HCT116 (cell line): Measurements from ENCODE around the gene HUS1B. TPM values are rescaled to one million over a fixed set of nuclear protein-coding genes. Genes with fewer than 3 reads are reported as not detected.

Experiments used
- ATAC-seq: fragments of 200-7000 bp; cut with Tn5 transposase; 2 replicates; pipeline ENCODE4 v1.9.1; 2020; ENCODE audit warnings: mild to moderate bottlenecking, moderate library complexity
- Bru-seq: library from RNA; stranded (reverse); fragments of 400-500 nt; gene quantifications from one replicate; lab custom pipeline; 2021; lab: Mats Ljungman, UMichigan
- BruChase-seq, 2 experiments: library from RNA; stranded (reverse); fragments of 400-500 nt; gene quantifications; one replicate each; lab custom pipeline; 2021; lab: Mats Ljungman, UMichigan
- BruUV-seq: library from RNA; stranded (reverse); fragments of 400-500 nt; replicated peaks from 2 replicates; lab custom pipeline; 2021; lab: Mats Ljungman, UMichigan
- CTCF ChIA-PET: fragments of 300-600 bp; sonication (Branson Sonifier 250); formaldehyde crosslinking; loops from one replicate; lab custom pipeline; 2021; ENCODE audit warnings: antibody characterized with exemption; lab: Charles Lee
- POLR2A ChIA-PET: fragments of 300-600, 350-600 bp; sonication (Branson Sonifier 250); formaldehyde crosslinking; loops from one replicate; lab custom pipeline; 2021; ENCODE audit warnings: antibody characterized with exemption; lab: Charles Lee
- RAD21 ChIA-PET, 2 experiments: fragments of 300-600 bp; sonication (Branson Sonifier 250); formaldehyde crosslinking; loops; one replicate each; lab custom pipeline; 2023; ENCODE audit warnings: low total read pairs in 2 of 2; ENCODE audit not compliant: uncharacterized antibody in 2 of 2, unreplicated experiment in 2 of 2, low non-redundant PET in 1 of 2; lab: Charles Lee
- DNase-seq: peaks from one replicate; pipeline ENCODE4 v3.0.0-alpha.2; 2010; ENCODE audit warnings: low read depth, low spot score
- H2AFZ ChIP-seq: fragments of 200-600 bp; shearing (Covaris generic), sonication (generic); 2 replicates; pipeline ENCODE4 v1.6.1; 2017; ENCODE audit warnings: low read depth, mixed run types, mixed read lengths, antibody characterized with exemption, low read length; ENCODE audit not compliant: poor library complexity, severe bottlenecking
- H3K27ac ChIP-seq: 2 replicates; pipeline ENCODE4 v1.5.1; 2012; ENCODE audit warnings: low read depth, low read length
- H3K27me3 ChIP-seq: fragments of 200-600 bp; sonication (generic); 2 replicates; pipeline ENCODE4 v1.6.1; 2016; ENCODE audit warnings: mixed run types, low read length, mixed read lengths; ENCODE audit not compliant: insufficient read depth
- H3K36me3 ChIP-seq, 2 experiments: fragments of 200-500 bp in 1 of 2; fragments of 200-600 bp in 1 of 2; sonication (Bioruptor generic) in 1 of 2; sonication (generic) in 1 of 2; 2 replicates each; pipeline versions ENCODE4 v1.5.1 to v1.6.1; 2014 to 2016; ENCODE audit warnings: low read length in 2 of 2, inconsistent platforms in 1 of 2, mixed read lengths in 1 of 2, mixed run types in 1 of 2; ENCODE audit not compliant: insufficient read depth in 2 of 2, control insufficient read depth in 1 of 2
- H3K4me1 ChIP-seq, 2 experiments: fragments of 200-600 bp in 1 of 2; sonication (generic) in 1 of 2; 2 replicates each; pipeline versions ENCODE4 v1.5.1 to v1.6.1; 2012 to 2017; ENCODE audit warnings: low read length in 2 of 2, inconsistent platforms in 1 of 2, mild to moderate bottlenecking in 1 of 2, mixed read lengths in 1 of 2, mixed run types in 1 of 2, moderate library complexity in 1 of 2; ENCODE audit not compliant: insufficient read depth in 2 of 2, control insufficient read depth in 1 of 2
- H3K4me2 ChIP-seq: fragments of 200-600 bp; sonication (generic); 2 replicates; pipeline ENCODE4 v1.6.1; 2017; ENCODE audit warnings: mixed run types, low read length, mixed read lengths
- H3K4me3 ChIP-seq, 2 experiments: fragments of 200-600 bp in 1 of 2; sonication (generic) in 1 of 2; replicated peaks in 1 of 2; 2 replicates each; pipeline ENCODE4 v1.5.1; 2011 to 2016; ENCODE audit warnings: low read length in 2 of 2, control low read depth in 1 of 2, low read depth in 1 of 2, mild to moderate bottlenecking in 1 of 2, mixed read lengths in 1 of 2, mixed run types in 1 of 2
- H3K79me2 ChIP-seq: fragments of 200-600 bp; sonication (generic); 2 replicates; pipeline ENCODE4 v1.6.1; 2017; ENCODE audit warnings: mild to moderate bottlenecking, mixed run types, low read length, moderate library complexity, mixed read lengths; ENCODE audit not compliant: insufficient read depth
- H3K9ac ChIP-seq: fragments of 200-600 bp; sonication (generic); 2 replicates; pipeline ENCODE4 v1.6.1; 2016; ENCODE audit warnings: low read length, mixed read lengths
- H3K9me2 ChIP-seq: fragments of 200-600 bp; sonication (generic), shearing (Covaris generic); 2 replicates; pipeline ENCODE4 v1.6.1; 2017; ENCODE audit warnings: mixed run types, mild to moderate bottlenecking, moderate library complexity; ENCODE audit not compliant: insufficient read depth
- H3K9me3 ChIP-seq, 2 experiments: fragments of 200-500 bp in 1 of 2; fragments of 200-600 bp in 1 of 2; sonication (Bioruptor generic) in 1 of 2; sonication (generic) in 1 of 2; 2 replicates each; pipeline ENCODE4 v1.6.1; 2014 to 2017; ENCODE audit warnings: low read length in 2 of 2, mixed read lengths in 2 of 2, inconsistent platforms in 1 of 2, low read depth in 1 of 2, mild to moderate bottlenecking in 1 of 2, mixed run types in 1 of 2, moderate library complexity in 1 of 2; ENCODE audit not compliant: control insufficient read depth in 1 of 2, insufficient read depth in 1 of 2
- H4K20me1 ChIP-seq: fragments of 200-600 bp; sonication (generic), shearing (Covaris generic); 2 replicates; pipeline ENCODE4 v1.6.1; 2017; ENCODE audit warnings: mixed run types, mild to moderate bottlenecking, moderate library complexity; ENCODE audit not compliant: insufficient read depth
- CBX3 ChIP-seq: IDR thresholded peaks from 2 replicates; pipeline ENCODE4 v1.6.1; 2012; ENCODE audit warnings: low read depth
- EGR1 ChIP-seq: IDR thresholded peaks from 2 replicates; pipeline ENCODE4 v1.6.1; 2012; ENCODE audit warnings: low read depth
- ELF1 ChIP-seq: IDR thresholded peaks from 2 replicates; pipeline ENCODE4 v1.6.1; 2012; ENCODE audit warnings: low read depth, borderline replicate concordance
- EZH2 ChIP-seq: fragments of 200-600 bp; sonication (generic); IDR thresholded peaks from 2 replicates; pipeline ENCODE4 v1.6.1; 2017; ENCODE audit warnings: antibody characterized with exemption, mixed run types
- FOSL1 ChIP-seq: IDR thresholded peaks from 2 replicates; pipeline ENCODE4 v1.6.1; 2012; ENCODE audit warnings: low read depth
- JUND ChIP-seq: IDR thresholded peaks from 2 replicates; pipeline ENCODE4 v1.6.1; 2012
- POLR2AphosphoS5 ChIP-seq: IDR thresholded peaks from 2 replicates; pipeline ENCODE4 v1.6.1; 2011; ENCODE audit warnings: mild to moderate bottlenecking, low read depth, low read length, moderate library complexity
- RAD21 ChIP-seq: IDR thresholded peaks from 2 replicates; pipeline ENCODE4 v1.6.1; 2012; ENCODE audit warnings: low read depth, mild to moderate bottlenecking
- SIN3A ChIP-seq: IDR thresholded peaks from 2 replicates; pipeline ENCODE4 v1.6.1; 2012; ENCODE audit warnings: low read depth
- SRF ChIP-seq: IDR thresholded peaks from 2 replicates; pipeline ENCODE4 v1.6.1; 2012; ENCODE audit warnings: low read depth
- TCF7L2 ChIP-seq: IDR thresholded peaks from 2 replicates; pipeline ENCODE4 v1.7.0; 2011; ENCODE audit warnings: borderline replicate concordance, inconsistent platforms; ENCODE audit not compliant: insufficient read depth, insufficient read length; ENCODE audit errors: extremely low read depth
- YY1 ChIP-seq: IDR thresholded peaks from 2 replicates; pipeline ENCODE4 v1.6.1; 2011; ENCODE audit warnings: low read length, low read depth, moderate library complexity, mild to moderate bottlenecking; ENCODE audit not compliant: insufficient replicate concordance; ENCODE audit errors: extremely low read depth
- ZBTB33 ChIP-seq: IDR thresholded peaks from 2 replicates; pipeline ENCODE4 v1.6.1; 2011; ENCODE audit warnings: mild to moderate bottlenecking, low read length, moderate library complexity; ENCODE audit not compliant: insufficient replicate concordance; ENCODE audit errors: extremely low read depth
- intact Hi-C: fragments of 100-400 bp; cut with micrococcal nuclease; formaldehyde crosslinking; loops from 2 replicates; pipeline ENCODE4 v1.10.0; 2022
- long read RNA-seq: library from polyadenylated mRNA; unstranded; transcript quantifications from one replicate; pipeline ENCODE4 v2.0.0, GENCODE V29; 2021; ENCODE audit not compliant: unreplicated experiment
- polyA plus RNA-seq: library from polyadenylated mRNA; unstranded; fragments of >200 nt; gene quantifications from 2 replicates; pipeline ENCODE4 v1.2.1, GENCODE V29; 2012; ENCODE audit warnings: missing spikeins
- total RNA-seq: library from RNA; stranded (reverse); gene quantifications from one replicate; pipeline ENCODE4 v1.2.1, GENCODE V29; 2021; ENCODE audit not compliant: unreplicated experiment

HUS1B gene
- total RNA-seq, result 0.76 TPM
- 0.13 and 0.16 TPM in 2 replicates for polyA plus RNA-seq
- percentile 55 among the genes with signal in this experiment for Bru-seq, nascent RNA
- BruChase-seq, experiment 1, labeled RNA remaining after a 6-hour chase, result percentile 45 among the genes with signal in this experiment
- BruChase-seq, experiment 2, labeled RNA remaining after a 2-hour chase, result percentile 50 among the genes with signal in this experiment
- long read RNA-seq, result 0 reads

- ChIA-PET RAD21 (no interaction called here), POLR2A (no interaction called here), CTCF (interaction anchor here (1.3 kb wide), 1 partner anchor 64 kb away, joined by 3 read pairs; no protein-coding TSS in a partner anchor)
- Histone ChIP-seq H3K4me3 (no peak within 1 kb of the TSS), H3K9me2 (no peaks in the 10 kb centered on the region), H3K4me1 (peaks cover 0 to 11% of the 10 kb centered on the region in 2 experiments; a peak in 2 of 4 replicates), H3K4me2 (no peak within 1 kb of the TSS), H2AFZ (no peak within 1 kb of the TSS), H3K9ac (no peak within 1 kb of the TSS), H4K20me1 (no peaks in the 10 kb centered on the region), H3K27ac (no peak within 1 kb of the TSS), H3K79me2 (peaks cover 35% of the 10 kb centered on the region), H3K36me3 (no peaks in the 10 kb centered on the region), H3K9me3 (no peaks in the 10 kb centered on the region), H3K27me3 (no peaks in the 10 kb centered on the region)
- DNase-seq, result no peak
- intact Hi-C loops, result no loop called here
- TF ChIP-seq YY1 (no peak), ELF1 (no peak)
- no peak for ATAC-seq
- BruUV-seq, result no TSS peak
These were observed at the start of gene HUS1B for GRCh38 chr6:656460-657252. Gene HUS1B, minus strand, starts transcription at chr6:657100. Its CDS starts 156 bp downstream, at chr6:656944.

GRCh38 chr6:706146-706545, 49.2 kb upstream of the HUS1B start:
- H3K36me3 ChIP-seq, result no peaks in the 10 kb centered on the region
- CTCF ChIA-PET, result interaction anchor here (0.8 kb wide), 1 partner anchor 16 kb away, joined by 3 read pairs; no protein-coding TSS in a partner anchor
- H4K20me1 ChIP-seq, result no peaks in the 10 kb centered on the region; the same call in 1 of the 2 replicates
- no peak overlapping the region for H3K4me3 ChIP-seq
- ATAC-seq, result no peak
- intact Hi-C loops, result no loop called here
- no peaks in the 10 kb centered on the region for H3K9me2 ChIP-seq
- no peak overlapping the region for H2AFZ ChIP-seq
- H3K9me3 ChIP-seq, result no peaks in the 10 kb centered on the region
- POLR2A ChIA-PET, result no interaction called here
- no peak overlapping the region for H3K4me2 ChIP-seq
- H3K4me1 ChIP-seq, result no peaks in the 10 kb centered on the region
- no peak overlapping the region for H3K9ac ChIP-seq
- no peak for DNase-seq
- RAD21 ChIA-PET, result no interaction called here
- no peaks in the 10 kb centered on the region for H3K79me2 ChIP-seq
- H3K27me3 ChIP-seq, result peaks cover 31% of the 10 kb centered on the region
- H3K27ac ChIP-seq, result no peak overlapping the region
- no TSS peak for BruUV-seq
- TF ChIP-seq YY1 (no peak), FOSL1 (no peak), SIN3A (no peak), ZBTB33 (no peak), JUND (no peak), CBX3 (no peak), POLR2AphosphoS5 (no peak), TCF7L2 (no peak), EGR1 (no peak), SRF (no peak), RAD21 (no peak), EZH2 (no peak)
